ENCODE measurements around the gene PDLIM1.

Gene PDLIM1

DNA sequence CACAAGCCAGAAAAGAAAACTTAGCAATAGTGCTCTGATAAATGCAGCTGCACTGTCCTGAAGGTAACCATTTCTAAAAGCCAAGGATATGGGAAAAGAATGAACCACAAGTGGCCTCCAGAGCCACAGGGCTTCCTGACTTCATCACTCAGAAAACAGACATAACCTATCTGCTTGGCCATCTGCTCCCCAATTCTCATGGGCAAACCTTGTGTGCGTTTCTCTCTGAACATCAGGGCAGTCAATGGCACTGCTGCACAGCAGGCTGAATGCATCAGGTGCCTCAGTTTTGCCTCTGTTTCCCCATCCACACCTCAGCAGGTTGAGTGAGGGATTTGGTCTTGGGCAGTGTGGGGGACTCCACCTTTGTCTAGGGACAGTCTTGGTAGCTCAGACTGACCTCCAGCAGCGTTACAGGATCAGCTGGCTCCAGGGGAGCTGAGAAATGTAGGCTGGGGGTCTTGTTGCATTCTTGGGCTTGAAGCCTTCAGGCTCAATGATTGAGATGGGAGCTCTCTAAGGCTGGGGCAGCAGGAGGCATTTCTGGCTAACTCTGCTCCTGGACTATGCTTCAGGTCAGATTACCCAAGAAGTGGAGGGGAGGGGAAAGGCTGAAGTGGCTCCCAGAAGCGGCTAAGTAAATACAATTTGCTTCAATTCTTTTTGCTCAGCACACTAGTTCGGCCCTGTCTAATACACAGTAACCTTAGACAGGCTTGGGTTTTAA is 23.6 kb upstream of the PDLIM1 start:
- FAIRE-seq = no peak

DNA sequence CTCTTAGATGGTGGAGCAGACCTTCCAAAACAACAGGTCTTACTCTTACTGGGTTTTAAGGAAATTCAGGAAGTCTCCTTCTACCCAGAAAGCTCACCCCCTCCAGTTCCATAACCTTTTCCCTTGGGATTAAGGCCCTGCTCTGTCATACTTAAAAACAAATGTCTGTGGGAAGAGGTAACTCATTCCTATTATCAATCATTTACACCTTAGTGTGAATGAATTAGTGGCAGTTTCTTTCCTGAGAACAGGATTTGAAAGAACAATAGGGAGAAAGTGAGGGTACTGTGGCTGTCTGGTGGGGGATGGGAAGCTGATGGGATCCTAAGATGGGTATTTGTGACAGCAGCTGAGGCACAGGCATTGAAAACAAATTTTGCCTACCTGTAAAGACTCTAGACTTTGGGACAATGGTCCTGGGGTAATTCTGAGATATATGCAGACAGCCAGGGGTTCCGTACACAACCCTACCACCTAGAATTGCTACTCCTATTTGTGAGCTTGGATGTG is 22.2 kb upstream of the PDLIM1 start:
- FAIRE-seq = no peak

DNA sequence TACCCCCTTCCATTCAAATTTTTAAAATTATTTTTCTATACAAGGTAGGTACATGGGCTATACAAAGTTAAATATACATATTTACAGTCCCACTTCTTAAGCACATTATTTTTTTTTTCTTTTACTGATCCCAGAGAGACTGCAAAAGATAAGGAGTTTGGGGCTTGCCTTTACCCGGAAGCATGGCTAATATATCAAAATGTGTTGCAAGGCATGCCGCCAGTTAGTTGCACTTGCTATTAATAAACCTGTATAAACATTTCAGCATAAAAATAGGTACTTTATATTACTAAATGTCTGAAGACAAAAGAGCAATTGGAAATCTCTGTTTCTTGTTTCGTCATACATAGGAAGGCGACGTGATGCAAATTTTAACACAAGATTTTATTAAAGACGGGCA is 21.5 kb upstream of the PDLIM1 start:
- no peak for FAIRE-seq

DNA sequence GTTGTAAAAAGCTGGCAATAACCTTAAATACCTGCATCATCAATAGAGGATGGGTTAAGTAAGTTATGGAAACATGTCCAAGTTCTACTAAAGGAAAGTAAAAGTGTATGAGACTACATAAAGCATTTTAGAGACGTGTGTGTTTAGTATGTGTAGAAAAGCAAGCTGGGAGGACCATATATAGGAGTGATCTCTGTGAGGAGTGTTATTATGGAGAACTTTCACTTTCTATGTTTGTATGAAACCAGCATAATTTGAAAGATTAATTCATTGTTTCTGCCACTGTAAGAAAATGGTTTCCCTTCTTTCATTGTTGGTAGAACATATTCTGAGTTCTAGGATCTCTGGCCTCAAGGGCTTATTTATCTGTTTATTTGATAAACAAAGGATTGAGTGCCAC is 19.2 kb upstream of the PDLIM1 start:
- FAIRE-seq = no peak

GRCh38 chr10:95308389-95309302 is 17.8 kb upstream of the PDLIM1 start:
- no peak for FAIRE-seq

DNA sequence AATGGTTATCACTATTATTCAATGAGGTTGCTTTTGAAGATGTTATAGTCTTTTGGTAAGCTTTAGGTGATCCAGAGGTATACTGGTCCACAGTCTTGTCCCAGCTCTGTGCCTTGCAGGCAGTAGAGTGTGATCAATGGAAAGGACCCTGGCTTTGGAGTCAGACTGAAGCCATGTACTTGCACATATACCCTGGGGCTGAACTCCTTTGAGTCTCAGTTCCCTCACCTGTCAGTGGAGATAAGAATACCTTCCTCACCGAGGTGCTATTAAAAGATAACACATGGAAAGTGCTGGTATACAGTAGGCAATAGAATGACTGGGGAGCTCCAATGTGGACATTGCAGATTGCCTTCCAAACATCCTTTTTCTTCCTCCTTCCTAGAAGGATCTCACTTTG is 16.0 kb upstream of the PDLIM1 start:
- no peak for FAIRE-seq

DNA sequence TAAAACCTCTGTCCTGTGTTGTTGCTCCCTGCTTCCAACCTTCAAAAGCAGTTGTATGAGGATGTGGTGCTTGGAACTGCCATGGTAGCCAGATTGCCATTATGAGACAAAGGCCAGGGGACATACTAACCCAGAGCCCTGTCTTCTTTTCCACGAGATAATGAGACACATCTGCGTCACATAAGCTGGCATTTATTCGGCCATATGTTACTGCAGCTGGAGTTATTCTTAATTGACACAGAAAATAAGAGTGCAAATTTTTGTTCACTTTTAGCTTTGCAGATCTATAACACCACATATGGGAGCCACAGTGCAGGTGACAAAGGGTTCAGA is 15.5 kb upstream of the PDLIM1 start:
- no peak for FAIRE-seq

DNA sequence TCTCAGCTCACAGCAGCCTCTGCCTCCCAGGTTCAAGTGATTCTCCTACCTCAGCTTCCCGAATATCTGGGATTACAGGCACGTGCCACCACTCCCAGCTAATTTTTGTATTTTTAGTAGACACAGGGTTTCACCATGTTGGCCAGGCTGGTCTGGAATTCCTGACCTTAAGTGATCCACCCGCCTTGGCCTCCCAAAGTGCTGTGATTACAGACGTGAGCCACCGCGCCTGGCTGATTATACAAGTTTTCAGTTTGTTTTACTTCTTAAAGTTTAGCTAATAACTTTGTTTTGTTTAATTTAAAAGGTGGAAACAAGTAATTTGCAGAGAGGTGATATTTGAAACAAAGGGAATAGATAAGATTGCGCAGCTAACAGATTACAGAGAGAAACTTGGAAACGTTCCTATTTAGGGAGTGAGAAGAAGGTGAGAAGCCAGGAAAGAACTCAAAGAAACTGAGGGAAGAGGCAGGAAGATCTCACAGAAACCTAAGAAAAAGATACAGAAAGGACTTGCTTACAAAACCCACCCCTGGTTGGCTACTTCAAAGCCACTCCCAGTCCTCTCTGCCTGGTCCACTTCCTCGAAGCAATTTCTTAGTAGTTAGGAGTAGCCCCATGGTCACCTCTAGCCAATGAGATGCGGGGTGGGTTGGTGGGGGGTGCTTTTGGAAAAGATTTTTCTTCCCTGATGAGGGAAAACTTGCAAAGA is 15.0 kb upstream of the PDLIM1 start:
- no peak for FAIRE-seq

- FAIRE-seq = no peak
Measured at GRCh38 chr10:95304976-95305375, 14.2 kb upstream of the PDLIM1 start.

- FAIRE-seq = no peak
Measured at GRCh38 chr10:95304463-95304862, 13.7 kb upstream of the PDLIM1 start.

DNA sequence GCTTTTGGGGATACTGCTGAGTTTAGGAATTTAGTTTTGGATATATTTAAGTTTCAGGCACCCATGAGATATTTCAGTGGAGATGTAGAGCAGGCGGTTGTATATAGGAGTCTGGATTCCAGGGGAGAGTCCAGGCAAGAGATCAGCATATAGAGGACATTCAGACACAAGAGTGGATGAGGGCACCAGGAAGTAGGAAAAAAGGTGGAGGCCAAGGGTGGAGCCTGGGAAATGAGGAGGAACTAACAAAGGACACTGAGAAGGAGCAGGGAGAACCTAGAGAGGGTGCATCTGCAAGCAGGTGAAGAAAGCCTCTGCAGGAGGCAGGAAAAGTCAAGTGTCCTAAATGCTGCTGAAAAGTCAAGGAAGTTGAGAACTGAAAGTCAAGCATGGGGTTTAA is 13.1 kb upstream of the PDLIM1 start:
- no peak for FAIRE-seq

GRCh38 chr10:95303535-95303934 is 12.7 kb upstream of the PDLIM1 start:
- FAIRE-seq = no peak

DNA sequence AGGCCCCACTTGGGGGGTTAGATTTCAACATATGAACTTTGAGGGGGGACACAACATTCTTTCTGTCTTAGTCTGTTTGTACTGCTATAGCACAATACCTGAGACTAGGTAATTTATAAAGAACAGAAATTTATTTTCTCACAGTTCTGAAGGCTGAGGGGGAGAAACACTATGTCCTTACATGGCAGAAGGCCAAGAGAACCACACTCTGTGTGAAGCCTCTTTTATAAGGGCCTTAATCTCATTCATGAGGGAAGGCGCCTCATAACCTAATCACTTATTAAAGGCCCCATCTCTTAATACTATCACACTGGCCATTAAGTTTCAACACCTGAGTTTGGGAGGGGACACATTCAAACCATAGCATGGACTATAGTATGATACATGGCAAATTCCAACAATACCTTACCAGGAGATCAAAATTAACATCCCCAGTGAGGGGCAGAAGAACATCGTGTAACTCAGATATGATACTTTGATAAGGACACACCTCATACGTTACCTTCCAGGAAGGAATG is 9.3 kb upstream of the PDLIM1 start:
- FAIRE-seq = no peak

DNA sequence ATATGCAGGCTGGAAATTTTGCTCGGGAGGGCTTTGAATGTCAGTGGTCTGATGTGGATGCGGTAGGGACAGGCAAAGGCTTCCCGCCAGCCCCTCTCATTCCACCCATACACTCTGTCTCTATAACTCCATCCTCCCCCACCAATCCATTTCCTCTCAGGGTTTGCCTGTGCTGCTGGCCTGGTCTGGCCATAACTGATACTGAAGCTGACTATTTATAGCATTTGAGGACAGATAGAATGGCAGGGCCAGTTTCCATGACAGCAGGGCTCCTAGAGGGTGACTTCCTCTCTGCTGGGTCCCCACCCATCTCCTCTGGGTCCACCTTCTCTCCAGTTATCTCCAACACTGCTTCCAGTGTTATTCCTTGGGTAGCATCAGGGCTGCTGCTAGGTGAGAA is 6.6 kb upstream of the PDLIM1 start:
- no peak for FAIRE-seq

GRCh38 chr10:95296764-95297163 is 6.0 kb upstream of the PDLIM1 start:
- FAIRE-seq = no peak

GRCh38 chr10:95295031-95295755 is 4.4 kb upstream of the PDLIM1 start:
- FAIRE-seq = no peak

DNA sequence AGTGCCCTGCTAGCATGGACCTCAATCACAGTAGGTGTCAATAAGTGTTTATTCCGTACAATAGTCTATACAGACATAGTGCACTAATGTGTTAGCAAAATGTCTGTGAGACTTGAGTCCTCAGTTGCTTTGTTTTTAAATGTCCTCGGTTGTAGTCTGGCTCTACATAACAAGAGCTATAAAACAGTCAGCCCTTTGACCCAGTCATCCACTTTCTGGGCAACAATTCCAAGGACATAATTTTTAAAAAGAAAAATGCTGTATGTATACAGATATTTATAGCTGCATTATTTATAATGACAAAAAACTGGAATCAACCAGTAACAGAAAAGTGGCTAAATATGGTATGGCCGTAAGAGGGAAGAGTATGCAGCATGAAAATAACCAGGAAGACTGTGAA is 2.8 kb upstream of the PDLIM1 start:
- no peak for FAIRE-seq

DNA sequence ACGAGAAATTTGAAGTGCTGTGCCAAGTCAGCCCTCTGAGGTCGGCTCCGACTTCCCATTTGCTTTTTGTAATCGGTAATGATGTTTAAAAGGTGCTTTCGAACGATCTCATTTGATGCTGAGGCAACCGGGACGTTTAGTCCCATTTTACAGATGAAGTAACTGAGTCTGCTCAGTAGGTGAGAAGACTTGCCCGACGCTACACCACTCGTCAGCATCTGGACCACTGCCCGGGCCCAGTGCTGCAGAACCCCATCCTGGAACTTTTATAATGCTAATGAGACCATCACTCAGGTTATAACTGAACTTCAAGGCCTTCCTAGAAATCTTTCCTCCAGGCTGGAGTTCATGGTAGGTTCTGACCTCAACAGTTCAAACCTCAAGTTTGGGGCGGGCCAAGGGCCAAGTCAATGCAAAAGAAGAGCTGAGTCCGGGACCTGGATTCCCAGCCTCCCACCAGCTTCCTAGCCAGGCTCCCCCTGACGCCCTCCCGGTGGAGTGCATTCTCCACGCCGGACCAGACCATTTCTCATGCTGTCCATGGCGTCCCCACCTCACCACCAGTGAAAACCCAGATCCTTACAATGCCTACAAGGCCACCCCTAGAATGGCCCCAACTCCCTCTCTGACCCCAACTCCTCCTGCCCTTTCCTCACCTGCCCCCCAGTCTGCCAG is 699 bp upstream of the PDLIM1 start:
- no peak for FAIRE-seq

DNA sequence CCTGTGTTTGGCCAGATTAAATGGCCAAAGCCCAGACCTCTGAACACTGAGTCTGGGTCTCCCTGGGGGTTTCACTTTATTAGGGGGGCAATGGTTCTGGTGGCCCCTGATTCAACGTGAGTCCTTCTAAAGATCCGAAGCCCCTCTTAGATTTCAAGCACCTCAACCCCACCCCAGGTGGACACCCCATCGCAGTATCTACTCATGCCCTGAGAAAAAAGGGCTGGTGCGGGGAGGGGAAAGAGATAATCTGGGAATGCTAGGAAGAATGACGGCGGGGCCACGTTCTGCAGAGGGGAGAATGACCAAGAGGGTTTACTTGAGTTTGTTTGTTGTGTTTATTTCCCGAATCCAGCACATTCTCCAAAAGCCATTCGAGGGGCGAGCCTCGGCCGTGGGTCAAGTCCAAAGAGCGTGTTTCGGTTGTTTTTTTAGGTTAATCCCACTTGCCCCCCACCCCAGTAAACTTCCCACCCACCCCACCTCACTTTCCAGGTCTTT is 832 bp downstream of the PDLIM1 start:
- FAIRE-seq = no peak

- FAIRE-seq = no peak
Measured at GRCh38 chr10:95289003-95289920, 1.5 kb downstream of the PDLIM1 start.

DNA sequence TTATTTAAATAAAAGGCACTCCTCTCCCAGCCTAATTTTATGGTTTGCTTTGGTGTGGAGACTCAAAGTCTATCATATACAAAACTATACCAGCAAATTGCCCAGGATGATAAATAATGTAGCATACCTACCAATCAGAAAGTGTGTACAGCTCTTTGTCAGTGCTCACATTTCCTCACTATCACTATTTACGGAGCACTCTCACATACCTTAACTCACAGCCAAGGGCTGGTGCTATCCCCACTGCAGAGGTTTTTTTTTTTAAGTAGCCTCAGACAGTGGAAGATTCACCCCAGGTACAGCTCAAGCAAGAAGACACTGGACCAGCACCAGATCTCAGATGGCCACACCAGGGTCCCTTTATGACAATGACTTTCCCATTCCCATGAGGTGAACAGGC is 2.5 kb downstream of the PDLIM1 start:
- no peak for FAIRE-seq

All from islet of Langerhans (tissue), 1 donor.